ENCODE measurements around the gene ZIK1. TPM values are rescaled to one million over a fixed set of nuclear protein-coding genes. Genes with fewer than 3 reads are reported as not detected.

ZIK1 gene
- total RNA-seq, 1 experiment from 2014 or later = not detected

DNA sequence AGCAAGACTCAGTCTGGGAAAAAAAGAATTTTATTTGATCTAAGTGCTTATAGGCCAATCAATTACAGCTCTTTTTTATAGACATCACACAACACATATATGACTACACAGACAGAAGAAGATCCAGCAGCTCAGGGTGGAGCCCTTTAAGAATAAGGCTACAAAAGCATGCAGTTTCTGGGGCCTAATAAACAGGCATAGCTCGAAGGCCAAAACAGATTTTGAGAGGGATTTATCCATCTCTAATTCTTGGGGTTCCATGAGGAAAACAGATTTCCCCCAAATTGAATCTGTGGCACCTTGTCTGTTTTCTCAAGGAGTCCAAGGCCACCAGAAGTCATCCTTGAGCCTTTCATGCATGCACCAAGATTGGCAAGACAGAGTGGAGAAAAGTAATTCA lies 20.4 kb upstream of the ZIK1 start:
- H3K9me3 ChIP-seq (ENCODE audit: control insufficient read depth, insufficient read depth, low read depth, low read length) = peaks cover 69% of the 10 kb centered on the region
- intact Hi-C loops (cut with micrococcal nuclease; ENCODE audit: unreplicated experiment) = no loop called here
- DNase-seq (ENCODE audit: low read depth, low spot score) = no peak
- no TSS peak for BruUV-seq (replicated peaks)
- CTCF ChIA-PET = no interaction called here
- peaks cover 3% of the 10 kb centered on the region for H3K4me1 ChIP-seq (ENCODE audit: control insufficient read depth, insufficient read depth, low read length)
- H3K4me3 ChIP-seq (ENCODE audit: low read depth in 2 of 2, low read length in 2 of 2) = no peak overlapping the region
- H3K27ac ChIP-seq (ENCODE audit: low read length) = no peak overlapping the region
- POLR2A ChIA-PET = no interaction called here
- in situ Hi-C loops (cut with HindIII; ENCODE audit: low pct_unique_long_range_greater_than_20kb, low sequenced_read_pairs) = no loop called here
- ATAC-seq = no peak
- TF ChIP-seq, protein P1, sequence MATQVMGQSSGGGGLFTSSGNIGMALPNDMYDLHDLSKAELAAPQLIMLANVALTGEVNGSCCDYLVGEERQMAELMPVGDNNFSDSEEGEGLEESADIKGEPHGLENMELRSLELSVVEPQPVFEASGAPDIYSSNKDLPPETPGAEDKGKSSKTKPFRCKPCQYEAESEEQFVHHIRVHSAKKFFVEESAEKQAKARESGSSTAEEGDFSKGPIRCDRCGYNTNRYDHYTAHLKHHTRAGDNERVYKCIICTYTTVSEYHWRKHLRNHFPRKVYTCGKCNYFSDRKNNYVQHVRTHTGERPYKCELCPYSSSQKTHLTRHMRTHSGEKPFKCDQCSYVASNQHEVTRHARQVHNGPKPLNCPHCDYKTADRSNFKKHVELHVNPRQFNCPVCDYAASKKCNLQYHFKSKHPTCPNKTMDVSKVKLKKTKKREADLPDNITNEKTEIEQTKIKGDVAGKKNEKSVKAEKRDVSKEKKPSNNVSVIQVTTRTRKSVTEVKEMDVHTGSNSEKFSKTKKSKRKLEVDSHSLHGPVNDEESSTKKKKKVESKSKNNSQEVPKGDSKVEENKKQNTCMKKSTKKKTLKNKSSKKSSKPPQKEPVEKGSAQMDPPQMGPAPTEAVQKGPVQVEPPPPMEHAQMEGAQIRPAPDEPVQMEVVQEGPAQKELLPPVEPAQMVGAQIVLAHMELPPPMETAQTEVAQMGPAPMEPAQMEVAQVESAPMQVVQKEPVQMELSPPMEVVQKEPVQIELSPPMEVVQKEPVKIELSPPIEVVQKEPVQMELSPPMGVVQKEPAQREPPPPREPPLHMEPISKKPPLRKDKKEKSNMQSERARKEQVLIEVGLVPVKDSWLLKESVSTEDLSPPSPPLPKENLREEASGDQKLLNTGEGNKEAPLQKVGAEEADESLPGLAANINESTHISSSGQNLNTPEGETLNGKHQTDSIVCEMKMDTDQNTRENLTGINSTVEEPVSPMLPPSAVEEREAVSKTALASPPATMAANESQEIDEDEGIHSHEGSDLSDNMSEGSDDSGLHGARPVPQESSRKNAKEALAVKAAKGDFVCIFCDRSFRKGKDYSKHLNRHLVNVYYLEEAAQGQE (IDR thresholded peaks at IDR 0.05; ENCODE audit: insufficient read depth in 1 of 2, low read depth in 2 of 2, low read length in 1 of 2) = no peak
- TF ChIP-seq TCF7L2 (IDR thresholded peaks at IDR 0.05; ENCODE audit: low read depth, low read length) (no peak), SIN3A (IDR thresholded peaks at IDR 0.05; ENCODE audit: borderline replicate concordance, insufficient read depth, low read depth, low read length) (no peak), POLR2AphosphoS5 (IDR thresholded peaks at IDR 0.05; ENCODE audit: low read depth, low read length) (no peak), CTCF (IDR thresholded peaks at IDR 0.05) (no peak)
- no peaks in the 10 kb centered on the region for H3K36me3 ChIP-seq (ENCODE audit: control insufficient read depth, insufficient read depth, low read length)
- no peaks in the 10 kb centered on the region for H3K27me3 ChIP-seq (ENCODE audit: control insufficient read depth, insufficient read depth, low read length)

DNA sequence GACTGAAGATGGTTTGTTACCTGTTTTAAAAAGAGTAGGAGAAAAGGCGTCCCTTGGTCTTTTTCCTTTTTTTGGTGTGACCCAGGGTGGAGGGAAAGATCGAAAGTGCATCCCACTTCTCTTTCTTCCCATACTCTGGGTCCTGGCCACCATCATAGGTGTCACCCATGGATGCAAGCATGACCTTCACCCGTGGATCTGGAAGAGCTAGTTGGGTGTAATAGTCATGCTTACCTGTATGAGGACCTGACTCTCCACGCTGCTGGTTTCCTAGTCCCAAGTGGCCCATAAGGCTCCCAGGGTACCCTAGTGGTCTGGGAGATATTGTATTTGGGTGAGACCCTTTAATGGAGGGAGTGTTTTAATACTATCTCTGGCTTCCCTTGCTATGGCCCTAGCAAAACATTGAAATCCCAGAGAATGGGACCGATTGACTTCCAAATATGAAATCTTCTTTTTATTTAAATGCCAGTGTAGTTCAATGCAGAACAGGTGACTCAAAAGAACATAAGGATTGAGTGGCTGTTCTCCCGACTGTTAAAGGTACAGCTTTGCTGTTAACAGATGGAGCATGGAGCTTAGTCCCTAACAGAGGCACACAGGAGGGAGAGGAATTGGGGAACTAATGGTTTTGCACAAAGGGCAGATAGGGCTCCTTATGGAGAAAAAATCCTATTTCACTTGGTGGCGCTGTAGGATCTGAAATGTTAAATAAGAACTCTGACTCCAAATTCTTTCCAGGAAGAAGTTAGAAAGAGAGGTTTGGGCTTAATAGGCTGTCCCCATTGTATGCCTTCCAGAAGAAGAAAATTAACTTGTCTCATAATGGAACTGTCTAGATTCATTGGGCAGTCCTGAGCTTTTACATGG lies 17.3 kb upstream of the ZIK1 start:
- BruUV-seq (replicated peaks) = no TSS peak
- peaks cover 69% of the 10 kb centered on the region for H3K9me3 ChIP-seq (ENCODE audit: control insufficient read depth, insufficient read depth, low read depth, low read length)
- POLR2A ChIA-PET = no interaction called here
- no peak overlapping the region for H3K4me3 ChIP-seq (ENCODE audit: low read depth in 2 of 2, low read length in 2 of 2)
- ATAC-seq (no peak), DNase-seq (ENCODE audit: low read depth, low spot score) (no peak)
- intact Hi-C loops (cut with micrococcal nuclease; ENCODE audit: unreplicated experiment) = no loop called here
- H3K4me1 ChIP-seq (ENCODE audit: control insufficient read depth, insufficient read depth, low read length) = no peaks in the 10 kb centered on the region
- in situ Hi-C loops (cut with HindIII; ENCODE audit: low pct_unique_long_range_greater_than_20kb, low sequenced_read_pairs) = no loop called here
- H3K36me3 ChIP-seq (ENCODE audit: control insufficient read depth, insufficient read depth, low read length) = no peaks in the 10 kb centered on the region
- TF ChIP-seq CTCF (IDR thresholded peaks at IDR 0.05) = no peak
- TF ChIP-seq, protein P1 (IDR thresholded peaks at IDR 0.05; ENCODE audit: insufficient read depth in 1 of 2, low read depth in 2 of 2, low read length in 1 of 2) = no peak
- TF ChIP-seq SIN3A (IDR thresholded peaks at IDR 0.05; ENCODE audit: borderline replicate concordance, insufficient read depth, low read depth, low read length) = no peak
- TF ChIP-seq TCF7L2 (IDR thresholded peaks at IDR 0.05; ENCODE audit: low read depth, low read length) = no peak
- no peak for TF ChIP-seq POLR2AphosphoS5 (IDR thresholded peaks at IDR 0.05; ENCODE audit: low read depth, low read length)
- H3K27ac ChIP-seq (ENCODE audit: low read length) = no peak overlapping the region
- CTCF ChIA-PET = no interaction called here
- no peaks in the 10 kb centered on the region for H3K27me3 ChIP-seq (ENCODE audit: control insufficient read depth, insufficient read depth, low read length)
